Kidney epithelial cell (primary cell): ENCODE data around the gene POMT2. TPM values are rescaled to one million over a fixed set of nuclear protein-coding genes. Genes with fewer than 3 reads are reported as not detected.

ENCODE experiments used
- DNase-seq: peaks from one replicate; pipeline ENCODE4 v3.0.0-alpha.2; 2010; ENCODE audit warnings: low read depth
- H3K27me3 ChIP-seq: 2 replicates; pipeline ENCODE4 v1.6.0; 2011; ENCODE audit warnings: low read length; ENCODE audit not compliant: control insufficient read depth, insufficient read depth
- H3K36me3 ChIP-seq: 2 replicates; pipeline ENCODE4 v1.5.1; 2011; ENCODE audit warnings: low read length; ENCODE audit not compliant: control insufficient read depth, insufficient read depth
- H3K4me3 ChIP-seq: 2 replicates; pipeline ENCODE4 v1.5.1; 2011; ENCODE audit warnings: low read depth, mild to moderate bottlenecking, control low read depth, low read length
- CTCF ChIP-seq: IDR thresholded peaks from 2 replicates; pipeline ENCODE4 v1.5.1; 2011; ENCODE audit warnings: mild to moderate bottlenecking, moderate library complexity, low read length, control low read depth, inconsistent platforms; ENCODE audit not compliant: insufficient read depth, poor library complexity, severe bottlenecking
- total RNA-seq: library from RNA; depleted of rRNA; stranded (reverse); fragments of >200 nt; gene quantifications from 2 replicates; pipeline ENCODE4 v1.2.3, GENCODE V29; 2015

Gene POMT2
- total RNA-seq, 1 donor from 2014 or later, result 21.5 TPM

- no peak for DNase-seq
- Histone ChIP-seq H3K27me3 (peaks cover 3% of the 10 kb centered on the region), H3K4me3 (no peak overlapping the region), H3K36me3 (no peaks in the 10 kb centered on the region)
- no peak for TF ChIP-seq CTCF
These were observed 78.7 kb downstream of the POMT2 start for GRCh38 chr14:77241955-77242354.

- TF ChIP-seq CTCF, result no peak
- Histone ChIP-seq H3K27me3 (peaks cover 3% of the 10 kb centered on the region), H3K4me3 (no peak overlapping the region), H3K36me3 (no peaks in the 10 kb centered on the region)
- DNase-seq, result no peak
These were observed 80.3 kb downstream of the POMT2 start for GRCh38 chr14:77240336-77240915.

- H3K27me3 ChIP-seq, result peaks cover 3% of the 10 kb centered on the region
- H3K36me3 ChIP-seq, result no peaks in the 10 kb centered on the region
- TF ChIP-seq CTCF, result no peak
- DNase-seq, result no peak
- H3K4me3 ChIP-seq, result no peak overlapping the region
These were observed 81.3 kb downstream of the POMT2 start for GRCh38 chr14:77239412-77239811.

GRCh38 chr14:77238996-77239395 is 81.7 kb downstream of the POMT2 start:
- no peak for TF ChIP-seq CTCF
- Histone ChIP-seq H3K36me3 (no peaks in the 10 kb centered on the region), H3K27me3 (peaks cover 3% of the 10 kb centered on the region), H3K4me3 (no peak overlapping the region)
- DNase-seq, result no peak

- Histone ChIP-seq H3K4me3 (no peak overlapping the region), H3K36me3 (no peaks in the 10 kb centered on the region), H3K27me3 (peaks cover 3% of the 10 kb centered on the region)
- TF ChIP-seq CTCF, result no peak
- no peak for DNase-seq
These were observed 82.3 kb downstream of the POMT2 start for GRCh38 chr14:77238356-77238755.

GRCh38 chr14:77236814-77237213 is 83.9 kb downstream of the POMT2 start:
- Histone ChIP-seq H3K4me3 (no peak overlapping the region), H3K36me3 (no peaks in the 10 kb centered on the region), H3K27me3 (peaks cover 3% of the 10 kb centered on the region)
- DNase-seq, result no peak
- TF ChIP-seq CTCF, result no peak
